Mammary microvascular endothelial cell (primary cell): ENCODE results near the gene COPS7A. TPM values are rescaled to one million over a fixed set of nuclear protein-coding genes. Genes with fewer than 3 reads are reported as not detected.

Experiments
- total RNA-seq: library from RNA; depleted of rRNA; stranded (reverse); fragments of >200 nt; gene quantifications from 2 replicates; pipeline ENCODE4 v1.2.3, GENCODE V29; 2015

COPS7A gene, protein sequence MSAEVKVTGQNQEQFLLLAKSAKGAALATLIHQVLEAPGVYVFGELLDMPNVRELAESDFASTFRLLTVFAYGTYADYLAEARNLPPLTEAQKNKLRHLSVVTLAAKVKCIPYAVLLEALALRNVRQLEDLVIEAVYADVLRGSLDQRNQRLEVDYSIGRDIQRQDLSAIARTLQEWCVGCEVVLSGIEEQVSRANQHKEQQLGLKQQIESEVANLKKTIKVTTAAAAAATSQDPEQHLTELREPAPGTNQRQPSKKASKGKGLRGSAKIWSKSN
- 68.9 and 69.7 TPM in 2 replicates for total RNA-seq

DNA sequence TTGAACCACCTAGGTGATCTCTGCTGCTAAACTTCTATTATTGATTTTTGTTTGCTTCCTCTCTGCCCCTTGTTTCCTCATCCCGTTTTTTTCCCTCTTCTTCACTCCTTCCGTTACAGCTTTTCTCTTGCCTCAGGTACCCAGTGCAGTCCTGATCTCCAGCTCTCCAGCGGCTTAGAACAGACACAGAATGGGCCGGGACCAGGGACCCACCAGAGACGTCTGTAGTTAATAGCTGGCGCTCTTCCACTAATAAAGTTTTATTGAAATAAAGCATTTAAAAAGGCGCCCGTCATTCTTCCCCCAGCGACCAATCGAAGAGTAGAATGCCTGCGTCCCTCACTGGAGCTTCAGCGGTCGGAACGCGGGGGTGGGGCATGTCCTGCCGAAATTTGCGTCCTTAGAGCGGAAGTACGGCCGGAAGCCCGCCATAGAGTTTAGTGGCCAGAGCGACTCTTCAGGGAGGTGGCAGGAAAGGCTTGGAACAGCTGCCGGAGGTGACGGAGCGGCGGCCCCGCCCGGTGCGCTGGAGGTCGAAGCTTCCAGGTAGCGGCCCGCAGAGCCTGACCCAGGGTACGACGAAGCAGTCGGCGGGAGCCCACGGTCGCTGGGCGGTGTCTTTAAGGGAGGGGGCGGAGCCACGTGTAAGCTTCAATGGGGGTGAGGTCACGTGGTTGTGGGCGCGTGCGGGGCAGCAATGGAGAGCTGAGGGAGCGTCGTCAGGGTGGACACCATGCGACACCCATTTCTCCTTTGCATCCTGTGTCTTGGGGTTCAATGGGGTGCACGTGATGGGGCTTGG, at the start of gene COPS7A:
TSS of gene COPS7A (plus strand) at position 440 of the 802 bp plus-strand sequence. CDS start 611 bp downstream, outside the sequence.

DNA sequence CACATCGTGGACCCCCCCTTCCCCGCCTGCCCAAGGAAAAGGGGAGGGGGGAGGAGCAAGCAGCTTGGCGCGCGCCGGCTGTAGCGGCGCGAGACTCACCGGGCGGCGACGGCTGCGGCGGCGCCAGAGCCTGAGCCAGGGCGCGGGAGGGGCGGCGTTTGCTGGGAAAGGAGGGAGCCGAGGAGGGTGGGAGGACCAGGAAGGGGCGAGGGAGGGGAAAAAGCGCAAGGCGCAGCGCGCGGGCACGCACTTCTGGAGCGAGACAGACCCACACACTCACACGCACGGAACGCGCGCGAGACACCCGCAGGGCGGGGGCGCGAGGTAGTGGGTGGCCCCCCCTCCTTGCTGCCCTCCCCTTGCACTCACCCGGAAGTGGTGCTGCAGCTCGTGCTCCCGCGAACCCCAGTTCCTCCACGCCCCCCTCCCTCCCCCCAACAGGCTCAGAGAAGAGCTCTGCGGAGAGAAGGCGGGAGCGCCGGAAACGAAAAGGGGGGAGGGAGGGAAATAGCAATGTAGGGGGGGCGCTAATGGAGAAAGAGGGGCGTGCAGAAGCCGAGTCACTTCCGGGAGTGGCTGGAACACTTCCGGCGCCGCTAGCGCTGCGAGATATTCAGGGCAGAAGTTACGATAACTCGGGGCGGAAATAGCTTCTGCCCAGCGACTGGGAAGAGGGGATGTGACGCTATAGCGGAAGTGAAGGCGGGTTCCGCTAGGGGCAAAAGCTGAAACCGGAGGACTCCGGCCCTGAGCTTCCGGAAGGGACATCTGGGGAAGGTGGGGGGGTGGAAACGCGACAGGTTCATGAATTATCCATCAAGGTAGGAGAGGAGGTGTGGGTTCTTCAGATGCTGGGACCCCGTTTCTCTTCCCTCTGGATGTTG, 34.6 kb upstream of the COPS7A start, which contains the start of gene ZNF384:
TSS of gene ZNF384 (minus strand) at position 377 of the 884 bp plus-strand sequence. CDS start 9,855 bp downstream, outside the sequence.

DNA sequence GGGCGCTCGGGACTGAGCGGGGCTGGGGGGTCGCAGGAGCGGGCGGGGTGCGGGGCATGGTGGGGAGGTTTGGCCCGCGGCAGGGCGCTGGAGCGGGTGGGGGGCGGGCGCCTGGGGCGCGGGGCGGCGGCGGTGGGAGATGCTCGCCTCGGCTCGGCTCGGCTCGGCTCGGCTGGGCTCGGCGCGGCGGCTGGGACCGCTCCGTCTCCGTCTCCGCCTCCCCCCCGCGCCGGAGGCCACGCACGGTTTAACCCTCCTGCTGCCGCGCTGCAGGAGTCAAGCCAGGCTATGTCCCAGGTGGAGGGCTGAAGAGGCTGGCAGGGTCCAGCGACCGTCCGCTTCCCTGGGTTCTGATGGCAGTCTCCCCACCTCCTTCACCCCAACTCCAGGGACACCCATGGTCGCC, 23.2 kb upstream of the COPS7A start, which contains the start of gene PIANP:
TSS of gene PIANP (minus strand) at position 170 of the 406 bp plus-strand sequence. CDS start 2,754 bp downstream, outside the sequence.

DNA sequence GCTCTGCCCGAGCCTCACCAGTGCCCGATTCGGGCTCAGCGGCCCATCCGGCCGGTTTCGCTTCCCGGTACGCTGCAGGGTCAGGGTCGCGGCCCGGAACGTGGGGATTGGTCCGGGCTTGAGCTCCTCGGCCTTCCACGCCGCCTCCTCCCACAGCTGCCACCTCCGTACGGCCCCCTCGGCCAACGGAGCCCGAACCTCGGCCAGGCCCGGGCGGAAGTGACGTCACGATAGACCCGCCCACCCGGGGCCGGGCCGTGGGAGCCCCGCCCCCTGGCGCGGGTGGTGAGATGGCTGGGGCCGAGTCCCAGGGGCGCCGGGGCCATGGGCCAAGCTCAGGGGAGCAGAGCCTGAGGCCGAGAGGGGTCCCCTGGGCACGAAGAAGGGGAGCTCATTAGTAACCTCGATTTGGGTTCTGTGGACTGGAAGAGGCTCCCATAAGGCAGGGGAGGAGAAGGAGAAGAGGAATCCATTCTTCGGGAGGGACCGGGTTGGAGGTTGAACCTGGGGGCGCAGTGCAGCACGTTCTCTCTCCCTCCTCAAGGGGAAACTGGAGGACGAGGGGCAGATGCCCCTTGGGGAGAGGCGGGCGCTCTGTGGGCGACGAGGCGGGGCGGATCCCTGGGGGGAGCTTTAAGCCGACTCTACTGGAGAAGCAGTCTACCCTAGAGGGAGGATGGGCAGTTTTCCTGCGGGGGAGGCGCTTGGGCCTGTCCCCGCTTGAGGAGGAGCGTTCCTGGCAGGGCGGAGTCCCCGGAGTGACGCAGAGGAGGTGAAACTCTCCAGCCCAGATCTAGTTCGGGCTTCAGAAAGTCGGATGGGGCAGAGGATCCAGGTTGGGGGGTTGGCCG, 29.3 kb downstream of the COPS7A start, which contains the start of gene MLF2:
TSS of gene MLF2 (minus strand) at position 221 of the 851 bp plus-strand sequence. CDS start 807 bp downstream, outside the sequence.

DNA sequence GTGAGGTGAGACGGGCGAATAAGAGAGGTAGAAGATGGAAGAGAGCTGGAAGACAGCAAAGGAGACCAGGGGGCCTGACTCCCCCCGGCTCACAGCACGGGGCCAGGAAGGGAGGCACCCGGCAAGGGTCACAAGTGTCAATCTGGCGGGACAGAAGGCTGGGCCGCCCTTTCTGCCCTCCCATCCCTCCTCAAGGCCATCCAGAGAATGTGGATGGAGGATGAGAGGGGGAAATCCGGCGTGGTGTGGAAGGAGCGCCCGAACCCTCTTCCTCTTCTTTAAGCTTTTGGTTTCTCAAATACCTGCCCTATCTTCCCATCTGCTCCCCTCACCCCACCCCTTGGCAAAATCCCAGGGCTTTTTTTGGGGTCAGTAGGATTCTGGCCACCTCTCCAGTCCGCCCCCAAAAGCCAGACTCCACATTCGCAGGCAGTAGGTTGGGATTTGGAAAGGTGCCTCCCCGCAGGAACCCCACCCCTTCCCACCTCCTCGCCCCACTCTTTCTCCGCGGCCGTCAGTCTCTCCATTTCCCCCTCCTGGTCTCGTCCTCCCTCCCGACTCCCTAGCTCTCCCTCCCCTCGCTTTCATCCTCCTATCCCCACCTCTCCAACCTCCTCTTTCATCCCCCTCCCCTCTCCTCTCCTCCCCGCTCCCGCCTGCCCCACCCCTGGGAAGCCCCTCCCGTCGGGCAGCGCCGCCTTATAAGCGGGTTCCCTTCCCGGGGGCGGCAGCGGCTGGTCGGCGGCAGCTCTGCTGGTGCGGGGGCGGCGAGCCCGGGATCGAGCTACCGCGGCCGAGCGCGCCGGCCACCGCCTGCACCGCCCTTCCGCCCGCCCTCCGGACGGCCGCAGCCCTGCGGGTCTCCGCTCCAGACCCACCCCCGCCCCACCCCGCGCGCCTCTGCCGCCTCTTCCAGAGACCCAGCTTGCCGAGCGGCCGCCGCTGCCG, 42.1 kb downstream of the COPS7A start, which contains the start of gene PTMS:
TSS of gene PTMS (plus strand) at position 730 of the 948 bp plus-strand sequence. CDS start 343 bp downstream, outside the sequence.

DNA sequence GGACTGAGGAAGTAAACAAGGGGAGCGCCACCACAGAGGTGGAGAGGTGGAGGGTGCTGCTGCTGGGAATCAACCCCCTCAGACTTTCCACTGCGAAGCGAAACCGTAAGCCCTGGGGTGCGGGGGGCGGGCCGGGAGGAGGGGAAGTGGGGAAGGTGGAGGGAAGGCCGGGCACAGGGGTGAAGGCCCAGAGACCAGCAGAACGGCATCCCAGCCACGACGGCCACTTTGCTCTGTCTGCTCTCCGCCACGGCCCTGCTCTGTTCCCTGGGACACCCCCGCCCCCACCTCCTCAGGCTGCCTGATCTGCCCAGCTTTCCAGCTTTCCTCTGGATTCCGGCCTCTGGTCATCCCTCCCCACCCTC, 48.5 kb downstream of the COPS7A start, which contains the start of gene LAG3:
TSS of gene LAG3 (plus strand) at position 190 of the 365 bp plus-strand sequence. CDS start 333 bp downstream, outside the sequence.

Other genes starting within 250 kb of the COPS7A start
- 121 and 125 TPM in 2 replicates for gene MRPL51, start 230.8 kb upstream of the COPS7A start, total RNA-seq
- 115 and 480 TPM in 2 replicates for gene NCAPD2, start 229.9 kb upstream of the COPS7A start, total RNA-seq
- 5,926 and 6,362 TPM in 2 replicates for gene GAPDH, start 189.5 kb upstream of the COPS7A start, total RNA-seq
- gene IFFO1, start 168.0 kb upstream of the COPS7A start, total RNA-seq: 17.0 and 17.5 TPM in 2 replicates
- 37.8 and 44.9 TPM in 2 replicates for gene NOP2, start 155.8 kb upstream of the COPS7A start, total RNA-seq
- gene CHD4, start 116.7 kb upstream of the COPS7A start, total RNA-seq: 168 and 192 TPM in 2 replicates
- gene LPAR5, start 88.1 kb upstream of the COPS7A start, total RNA-seq: not detected in 2 replicates
- gene ACRBP, start 76.6 kb upstream of the COPS7A start, total RNA-seq: 0.27 and 0.84 TPM in 2 replicates
- gene ING4, start 60.9 kb upstream of the COPS7A start, total RNA-seq: 21.2 and 25.4 TPM in 2 replicates
- 14.1 and 27.2 TPM in 2 replicates for gene ZNF384, start 34.7 kb upstream of the COPS7A start, total RNA-seq
- not detected in 2 replicates for gene PIANP, start 23.2 kb upstream of the COPS7A start, total RNA-seq
- gene MLF2, start 29.1 kb downstream of the COPS7A start, total RNA-seq: 165 and 177 TPM in 2 replicates
- gene PTMS, start 42.3 kb downstream of the COPS7A start, total RNA-seq: 164 and 173 TPM in 2 replicates
- 0.13 TPM in 1 of 2 replicates, not detected in the other for gene LAG3, start 48.5 kb downstream of the COPS7A start, total RNA-seq
- not detected in 2 replicates for gene CD4, start 65.5 kb downstream of the COPS7A start, total RNA-seq
- gene GPR162, start 97.8 kb downstream of the COPS7A start, total RNA-seq: 0.30 and 0.80 TPM in 2 replicates
- 7.5 and 8.8 TPM in 2 replicates for gene P3H3, start 104.4 kb downstream of the COPS7A start, total RNA-seq
- gene GNB3, start 116.9 kb downstream of the COPS7A start, total RNA-seq: 0.10 and 0.20 TPM in 2 replicates
- 55.0 and 56.9 TPM in 2 replicates for gene CDCA3, start 127.2 kb downstream of the COPS7A start, total RNA-seq
- gene USP5, start 128.1 kb downstream of the COPS7A start, total RNA-seq: 80.9 and 87.7 TPM in 2 replicates
- 1,010 and 1,150 TPM in 2 replicates for gene TPI1, start 143.5 kb downstream of the COPS7A start, total RNA-seq
- 3.2 and 3.9 TPM in 2 replicates for gene SPSB2, start 149.3 kb downstream of the COPS7A start, total RNA-seq
- gene LRRC23, start 180.8 kb downstream of the COPS7A start, total RNA-seq: 2.8 and 7.1 TPM in 2 replicates
- gene ENO2, start 190.5 kb downstream of the COPS7A start, total RNA-seq: 6.2 and 6.9 TPM in 2 replicates
- gene ATN1, start 203.9 kb downstream of the COPS7A start, total RNA-seq: 12.5 and 17.1 TPM in 2 replicates
- gene RNU7-1, start 219.8 kb downstream of the COPS7A start, total RNA-seq: not detected in 2 replicates
- gene C12orf57, start 220.0 kb downstream of the COPS7A start, total RNA-seq: 214 and 226 TPM in 2 replicates
- gene PTPN6, start 227.3 kb downstream of the COPS7A start, total RNA-seq: 1.2 and 5.3 TPM in 2 replicates
- 293 and 304 TPM in 2 replicates for gene PHB2, start 246.6 kb downstream of the COPS7A start, total RNA-seq
- 51.5 and 63.6 TPM in 2 replicates for gene EMG1, start 246.9 kb downstream of the COPS7A start, total RNA-seq